Astrocyte of the hippocampus (primary cell): Measurements from ENCODE around the gene ISYNA1.
A peak's percentile ranks its signal among the peaks of the same experiment; 100 is the strongest.

Source experiments
- DNase-seq: peaks from one replicate; pipeline ENCODE4 v3.0.0; 2011; ENCODE audit warnings: low read depth, low spot score

The ISYNA1 gene

GRCh38 chr19:18437491-18438330 is at the start of gene ISYNA1:
Gene ISYNA1 (minus strand): TSS chr19:18438133. CDS start chr19:18437979, 154 bp downstream.
- DNase-seq: peak; percentile 76

- no peak for DNase-seq
These were observed 48.8 kb upstream of the ISYNA1 start for GRCh38 chr19:18486746-18487145.

- DNase-seq: no peak
These were observed 47.1 kb upstream of the ISYNA1 start for GRCh38 chr19:18484992-18485391.

DNA sequence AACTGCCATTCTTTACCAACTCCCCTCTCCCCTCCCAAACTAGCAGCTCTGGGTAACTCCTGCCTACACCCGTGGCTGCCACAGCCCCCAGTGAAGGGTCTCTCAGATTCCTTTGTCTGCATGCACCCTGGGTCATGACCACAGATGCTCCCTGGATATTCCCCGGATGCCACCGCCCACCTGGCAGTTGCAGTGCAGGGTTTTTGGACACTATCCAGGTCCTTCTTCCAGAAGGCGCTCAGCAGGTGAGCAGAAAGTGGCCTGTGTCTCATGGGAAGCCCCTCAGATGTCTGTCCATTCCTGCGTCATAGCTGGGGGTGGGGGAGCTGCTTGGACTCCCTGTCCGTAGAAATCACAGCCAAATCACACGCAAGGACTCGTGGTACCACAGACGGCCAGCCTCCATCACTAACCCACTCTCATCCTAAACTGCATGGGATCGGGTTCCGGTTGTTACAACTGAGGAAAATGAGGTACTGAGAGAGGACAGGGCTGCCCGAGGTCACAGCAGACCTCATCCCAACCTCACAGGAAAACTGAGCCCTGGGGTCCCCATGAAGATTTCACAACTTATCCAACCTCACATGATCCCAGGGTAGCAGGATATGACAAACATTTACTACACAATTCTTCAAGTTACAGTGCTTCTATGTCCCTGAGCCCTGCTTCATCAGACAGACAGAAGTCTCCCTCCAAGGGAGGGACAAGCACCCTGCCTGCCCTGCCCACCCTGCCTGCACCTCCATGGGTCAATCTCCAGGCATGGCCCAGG is 45.4 kb upstream of the ISYNA1 start:
- DNase-seq: no peak

GRCh38 chr19:18481505-18482222 is 43.7 kb upstream of the ISYNA1 start:
- no peak for DNase-seq

- no peak for DNase-seq
These were observed 42.2 kb upstream of the ISYNA1 start for GRCh38 chr19:18480006-18480691.

GRCh38 chr19:18478545-18479311 is 40.8 kb upstream of the ISYNA1 start:
- no peak for DNase-seq

GRCh38 chr19:18477974-18478373 is 40.0 kb upstream of the ISYNA1 start:
- DNase-seq: no peak

DNA sequence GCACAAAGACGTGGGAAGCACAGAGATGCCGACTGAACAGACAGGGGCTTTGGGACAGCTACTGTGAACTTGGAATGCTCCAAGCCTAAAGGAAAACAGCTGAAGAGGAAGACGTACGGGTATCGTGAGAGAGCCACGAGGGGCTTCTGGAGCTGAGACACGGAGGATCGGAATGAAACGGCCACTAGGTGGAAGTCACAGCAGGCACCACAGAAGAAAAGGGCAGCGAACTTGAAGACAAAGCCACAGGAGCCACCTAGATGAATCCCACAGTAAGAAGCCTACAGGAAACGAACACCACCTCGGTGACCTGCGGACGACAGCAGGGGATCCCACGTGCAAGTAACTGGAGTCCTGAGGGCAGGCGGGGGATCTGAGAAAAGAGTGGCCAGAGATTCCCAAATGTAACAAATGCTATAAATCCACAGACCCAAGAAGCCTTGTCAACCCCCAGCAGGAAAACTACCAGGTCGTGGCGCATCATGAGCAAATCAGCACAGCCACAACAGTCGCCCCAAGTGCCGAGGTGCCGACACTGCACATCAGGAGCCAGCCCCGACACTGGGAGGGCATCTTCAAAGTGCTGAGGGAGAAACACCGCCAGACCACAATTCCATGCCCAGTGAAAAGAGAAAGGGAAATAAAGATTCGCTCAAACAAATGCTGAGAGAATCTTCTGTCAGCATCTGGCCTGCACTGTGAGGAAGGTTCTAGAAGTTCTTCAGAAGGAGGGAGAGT is 39.3 kb upstream of the ISYNA1 start:
- no peak for DNase-seq

- DNase-seq: no peak
These were observed 38.6 kb upstream of the ISYNA1 start for GRCh38 chr19:18476507-18477041.

DNA sequence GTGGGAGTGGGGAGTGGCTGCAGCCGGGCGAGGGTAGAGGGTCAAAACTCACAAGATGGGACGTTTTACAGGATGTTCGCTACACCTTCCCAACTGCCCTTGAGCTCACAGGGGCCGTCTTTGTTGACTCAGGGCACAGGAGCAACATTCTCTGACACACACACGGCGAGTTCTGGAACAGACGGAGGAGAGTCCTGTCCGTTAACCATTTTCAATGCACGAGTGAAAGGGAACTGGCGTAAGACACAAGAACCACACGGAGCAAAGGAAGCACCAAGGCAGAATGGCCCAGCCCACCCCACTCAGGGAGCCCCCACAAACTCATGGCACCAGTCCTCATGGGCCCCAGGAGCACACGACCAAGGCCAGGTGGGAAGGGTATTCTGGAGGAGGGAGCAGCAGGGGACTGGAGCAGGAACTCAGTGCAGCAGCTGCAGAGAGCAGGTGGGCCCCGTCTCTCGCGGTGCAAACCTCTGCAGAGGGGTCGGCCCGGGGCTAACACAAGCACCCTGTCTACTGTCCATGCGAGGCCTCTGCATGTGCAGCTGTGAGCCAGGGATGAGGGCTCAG is 37.9 kb upstream of the ISYNA1 start:
- no peak for DNase-seq

DNA sequence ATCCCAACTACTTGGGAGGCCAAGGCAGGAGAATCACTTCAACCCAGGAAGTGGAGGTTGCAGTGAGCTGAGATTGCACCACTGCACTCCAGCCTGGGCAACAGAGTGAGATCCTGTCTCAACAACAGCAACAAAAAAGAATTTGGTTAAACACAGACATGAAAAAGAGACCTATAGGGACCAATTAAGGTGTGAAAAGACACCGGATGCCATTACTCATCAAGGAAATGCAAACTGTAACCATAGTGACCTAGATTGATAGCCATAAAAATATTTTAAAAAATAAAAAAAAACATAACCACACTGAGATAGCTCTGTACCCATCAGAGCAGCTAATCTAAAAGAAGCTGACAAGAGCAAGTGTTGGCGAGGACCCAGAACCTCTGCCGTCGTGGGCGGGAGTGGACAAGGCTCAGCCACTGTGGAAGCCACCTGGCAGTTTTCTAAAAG is 37.1 kb upstream of the ISYNA1 start:
- DNase-seq: no peak

- no peak for DNase-seq
These were observed 36.5 kb upstream of the ISYNA1 start for GRCh38 chr19:18474366-18474887.

DNA sequence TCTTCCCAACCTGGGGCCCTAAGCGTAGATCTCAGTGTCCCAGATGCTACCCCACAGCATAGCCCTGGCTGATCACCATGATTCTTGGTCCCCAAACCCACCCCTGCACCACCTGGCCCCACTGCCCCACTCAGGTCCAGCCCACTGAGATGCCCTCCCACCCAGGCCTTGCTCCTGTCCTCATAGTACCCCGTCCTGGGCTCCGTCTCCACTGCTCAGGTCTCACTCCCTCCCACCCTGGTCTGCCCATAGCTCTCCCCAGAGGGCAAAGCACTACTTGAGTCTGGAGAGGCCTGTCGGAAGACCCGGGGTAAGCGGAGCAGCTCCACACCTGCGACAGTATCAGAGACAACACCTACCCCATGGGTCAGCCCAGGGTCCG is 35.8 kb upstream of the ISYNA1 start:
- no peak for DNase-seq

DNA sequence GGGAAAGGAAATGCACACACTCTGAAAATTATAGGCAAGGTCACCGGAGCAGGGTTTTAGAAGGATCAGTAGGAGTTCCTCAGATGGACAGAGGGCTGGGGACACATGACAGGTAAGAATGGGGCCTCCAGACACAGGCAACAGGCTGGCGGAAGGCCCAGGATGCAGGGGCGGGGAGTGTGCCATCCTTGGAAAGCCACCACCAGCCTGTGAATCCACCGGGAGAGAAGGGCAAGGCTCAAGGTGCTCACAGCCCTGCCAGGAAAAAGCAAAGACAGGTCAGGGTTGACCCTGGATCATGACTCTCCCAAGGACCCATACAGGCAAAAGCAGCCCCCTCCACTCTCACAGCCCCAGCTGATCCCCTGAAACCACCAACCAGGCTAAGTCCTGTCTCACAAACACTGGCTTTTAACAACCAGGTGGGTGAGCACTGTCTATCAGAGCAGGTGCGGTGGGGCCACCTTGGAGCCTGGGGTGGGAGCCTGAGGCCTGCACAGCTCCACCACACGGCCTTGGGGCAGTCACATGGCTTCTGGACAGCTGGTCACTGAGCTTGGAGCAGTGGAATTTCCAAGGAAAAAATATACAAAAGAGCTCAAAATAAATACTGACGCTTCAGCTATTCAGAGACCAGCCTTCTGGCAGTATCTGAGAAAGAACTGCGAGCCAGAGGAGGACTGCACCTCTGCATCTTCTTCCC is 35.2 kb upstream of the ISYNA1 start:
- DNase-seq: no peak

GRCh38 chr19:18470787-18471186 is 32.9 kb upstream of the ISYNA1 start:
- no peak for DNase-seq

DNA sequence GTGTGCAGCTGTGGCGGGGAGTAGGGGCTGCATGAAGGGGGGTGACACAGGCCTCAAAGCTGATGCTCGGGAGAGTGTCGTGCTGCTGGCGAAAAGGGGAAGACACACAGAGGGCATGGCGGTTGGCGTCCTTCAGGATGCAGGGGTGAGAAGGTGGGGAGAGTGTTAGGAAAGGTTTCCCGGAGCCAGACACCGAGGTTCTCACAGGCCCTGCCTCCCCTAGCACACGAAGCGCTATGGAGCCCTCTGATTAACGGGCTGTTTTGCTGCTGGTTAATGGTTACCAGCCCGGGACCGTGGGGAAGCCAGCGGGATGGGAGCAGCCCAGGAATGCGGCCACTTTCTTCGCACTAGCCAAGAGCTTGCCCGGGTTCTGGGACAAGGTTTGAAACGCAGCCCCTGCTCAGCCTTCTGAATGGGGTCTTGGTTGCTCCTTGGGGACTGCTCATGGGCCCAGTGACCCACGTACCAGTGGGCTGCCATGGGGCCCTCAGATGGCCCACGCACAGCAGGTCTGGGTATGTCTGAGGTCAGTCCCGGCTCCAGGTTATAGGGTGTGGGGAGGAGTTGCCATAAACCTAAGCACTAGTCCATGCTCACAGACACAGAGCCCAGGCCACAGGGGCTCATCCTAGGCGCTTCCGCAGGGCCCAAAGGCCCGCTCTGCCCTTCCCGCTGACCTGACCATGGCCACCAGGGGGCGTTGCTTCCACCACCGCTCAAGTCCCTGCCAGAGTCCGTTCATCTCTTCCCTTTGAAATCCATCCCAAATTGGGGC is 31.3 kb upstream of the ISYNA1 start:
- DNase-seq: peak; percentile 71

DNA sequence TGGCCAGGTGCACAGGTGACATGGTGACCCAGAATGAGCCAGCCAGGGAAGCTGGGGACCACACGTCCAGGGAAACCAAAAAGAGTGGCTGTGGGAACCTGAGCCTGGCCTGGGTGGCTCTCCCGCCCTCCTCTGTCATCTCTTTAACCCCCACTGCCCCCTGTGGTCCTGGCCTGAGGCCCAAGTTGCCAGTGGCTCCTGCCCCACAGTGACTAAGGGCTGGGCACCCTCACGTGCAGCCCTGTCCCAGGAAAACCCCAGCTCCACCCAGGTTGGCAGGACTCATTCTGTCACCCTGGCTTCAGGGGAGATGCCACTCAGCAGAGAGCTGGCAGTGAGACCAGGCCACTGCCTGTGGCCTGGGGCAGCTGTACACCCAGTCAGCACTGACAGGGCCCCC is 30.6 kb upstream of the ISYNA1 start:
- DNase-seq: no peak
